ENCODE measurements around the gene CCDC71. TPM values are rescaled to one million over a fixed set of nuclear protein-coding genes. Genes with fewer than 3 reads are reported as not detected.
A peak's percentile ranks its signal among the peaks of the same experiment; 100 is the strongest.

CCDC71 gene
- total and polyA plus RNA-seq, 2 of the 13 experiments (the other 11 are each of a cell fraction or from before 2014, with no cell fraction given): 9.7 to 14.3 TPM

GRCh38 chr3:49166752-49167556 lies 823 bp upstream of the CCDC71 start (continued):
- peak; percentile 63; the same call in 1 of the 2 replicates for TF ChIP-seq PATZ1 (CRISPR knock-in tag; IDR thresholded peaks at IDR 0.05)
- no peak for TF ChIP-seq NFE2L1 (CRISPR knock-in tag; IDR thresholded peaks at IDR 0.05; ENCODE audit: borderline replicate concordance)
- no peak for TF ChIP-seq TFDP1 (CRISPR knock-in tag; IDR thresholded peaks at IDR 0.05; ENCODE audit: borderline replicate concordance)
- TF ChIP-seq ZFP1 (CRISPR knock-in tag; IDR thresholded peaks at IDR 0.05): no peak
- no peak for TF ChIP-seq ZSCAN31 (CRISPR knock-in tag; IDR thresholded peaks at IDR 0.05; ENCODE audit: low read depth)
- no peak for TF ChIP-seq NCOA1 (CRISPR knock-in tag; IDR thresholded peaks at IDR 0.05)
- no peak for TF ChIP-seq MXD3 (CRISPR knock-in tag; IDR thresholded peaks at IDR 0.05)
- no peak for TF ChIP-seq SALL1 (CRISPR knock-in tag; IDR thresholded peaks at IDR 0.05)
- no peak for TF ChIP-seq ZNF496 (CRISPR knock-in tag; IDR thresholded peaks at IDR 0.05; ENCODE audit: insufficient replicate concordance)
- no peak for TF ChIP-seq ZNF460 (CRISPR knock-in tag; IDR thresholded peaks at IDR 0.05; ENCODE audit: borderline replicate concordance)
- no peak for TF ChIP-seq MED8 (CRISPR knock-in tag; IDR thresholded peaks at IDR 0.05; ENCODE audit: insufficient replicate concordance)
- peak; percentile 45; the same call in 1 of the 2 replicates for TF ChIP-seq TARDBP (CRISPR knock-in tag; IDR thresholded peaks at IDR 0.05)
- no peak for TF ChIP-seq GPN1 (CRISPR knock-in tag; IDR thresholded peaks at IDR 0.05; ENCODE audit: borderline replicate concordance)
- TF ChIP-seq MAF1 (CRISPR knock-in tag; IDR thresholded peaks at IDR 0.05; ENCODE audit: borderline replicate concordance): no peak
- TF ChIP-seq ATF6 (CRISPR knock-in tag; conservative IDR thresholded peaks at IDR 0.05): no peak
- TF ChIP-seq GZF1 (CRISPR knock-in tag; IDR thresholded peaks at IDR 0.05): no peak
- no peak for TF ChIP-seq ZNF253 (CRISPR knock-in tag; IDR thresholded peaks at IDR 0.05; ENCODE audit: borderline replicate concordance)
- TF ChIP-seq ZNF512 (CRISPR knock-in tag; IDR thresholded peaks at IDR 0.05): no peak
- no peak for TF ChIP-seq STAG1 (CRISPR knock-in tag; IDR thresholded peaks at IDR 0.05)
- TF ChIP-seq ZNF720 (CRISPR knock-in tag; IDR thresholded peaks at IDR 0.05): no peak
- no peak for TF ChIP-seq RFXAP (CRISPR knock-in tag; IDR thresholded peaks at IDR 0.05; ENCODE audit: borderline replicate concordance)
- TF ChIP-seq CENPT (CRISPR knock-in tag; IDR thresholded peaks at IDR 0.05; ENCODE audit: low read depth): no peak
- no peak for TF ChIP-seq RBAK (CRISPR knock-in tag; IDR thresholded peaks at IDR 0.05)

Measured in HepG2 (cell line).